ENCODE results near the gene ASIC3.
A peak's percentile ranks its signal among the peaks of the same experiment; 100 is the strongest.

ASIC3 gene

DNA sequence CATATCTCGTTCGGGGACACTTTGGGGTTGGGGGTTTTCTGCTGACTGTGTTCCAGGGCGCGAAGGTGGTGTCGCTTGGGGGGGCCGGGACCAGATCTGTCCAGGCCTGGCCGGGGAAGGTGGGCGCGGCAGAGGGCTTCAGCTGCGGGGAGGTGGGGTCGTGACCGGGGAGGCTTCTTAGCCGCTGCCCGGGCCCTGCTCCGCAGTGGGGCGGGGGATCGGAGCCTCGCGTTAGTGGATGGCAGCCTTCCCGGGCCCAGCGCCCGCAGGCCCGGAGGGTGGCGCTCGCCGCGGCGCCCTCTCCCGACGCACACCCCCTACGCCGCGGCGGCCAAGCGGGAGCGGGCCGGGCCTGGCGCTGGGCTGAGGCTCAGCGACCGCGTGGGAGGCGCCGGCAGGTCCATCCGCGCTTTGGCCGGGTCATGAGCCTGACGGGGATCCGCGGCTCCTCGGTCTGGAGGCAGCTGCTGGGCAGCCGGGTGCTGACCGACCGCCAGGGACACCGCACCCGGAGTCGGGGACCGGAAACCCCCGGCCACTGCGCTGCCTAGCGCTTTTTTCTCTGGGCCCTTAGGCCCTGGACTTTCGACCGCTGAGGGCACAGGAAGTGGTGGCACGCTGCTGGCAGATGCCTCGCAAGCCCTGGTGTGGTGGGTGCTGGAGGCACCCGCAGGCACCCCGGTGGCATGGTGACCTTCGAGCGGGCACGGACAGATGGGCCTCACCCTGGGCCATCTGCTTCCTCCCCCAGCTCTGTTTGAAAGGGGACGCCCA, 39.1 kb downstream of the ASIC3 start:
- no peak for TF ChIP-seq POLR2AphosphoS5 (IDR thresholded peaks at IDR 0.05; ENCODE audit: low read depth, low read length)
- no peak for TF ChIP-seq TAF1 (IDR thresholded peaks at IDR 0.05; ENCODE audit: borderline replicate concordance, low read depth, low read length)
- no peak; the same call in 1 of the 2 replicates for TF ChIP-seq POLR2A (IDR thresholded peaks at IDR 0.05; ENCODE audit: low read depth, low read length)
- FAIRE-seq = peak; percentile 38
- no peak for DNase-seq (ENCODE audit: insufficient read length)

DNA sequence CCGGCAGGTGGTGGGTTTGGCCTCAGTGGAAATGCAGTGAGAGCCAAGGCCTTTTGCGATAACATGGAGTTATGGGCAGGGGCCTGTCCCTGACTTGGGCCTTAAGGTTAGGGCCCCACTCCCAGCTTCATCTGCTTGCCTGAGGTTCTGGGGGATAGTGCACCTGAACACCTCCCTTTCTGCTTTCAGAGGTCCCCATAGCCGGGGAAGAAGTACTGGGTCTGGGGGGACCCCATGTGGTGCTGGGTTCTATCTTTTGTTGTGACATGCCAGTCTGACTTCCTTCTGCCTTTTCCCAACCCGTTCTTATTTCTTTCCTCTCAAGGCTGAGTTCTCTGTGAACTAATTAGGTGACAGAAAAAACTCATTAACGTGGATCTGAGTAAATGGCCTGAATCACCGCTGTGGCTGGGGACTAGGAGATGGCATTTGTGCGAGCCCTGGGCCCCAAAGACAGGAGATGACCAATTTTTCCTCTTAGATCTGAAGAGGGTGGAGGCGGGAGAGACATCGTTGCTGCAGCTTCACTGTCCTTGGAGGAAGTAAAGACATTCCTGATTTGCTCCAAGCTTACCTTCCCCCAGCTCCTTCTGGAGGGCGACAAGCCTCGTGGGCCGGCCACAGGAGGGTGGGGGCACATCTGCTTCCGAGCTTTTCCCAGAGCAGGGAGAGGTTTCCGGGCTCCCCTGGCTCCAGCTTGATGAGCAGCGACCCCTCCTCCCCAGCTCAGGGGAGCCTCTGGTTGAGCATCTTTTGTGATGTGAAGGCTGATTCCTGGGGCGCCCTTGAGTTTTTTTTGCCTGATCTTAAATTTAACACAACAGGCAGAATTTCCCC, 39.9 kb downstream of the ASIC3 start:
- DNase-seq (ENCODE audit: insufficient read length) (no peak), FAIRE-seq (no peak)
- TF ChIP-seq POLR2A (IDR thresholded peaks at IDR 0.05; ENCODE audit: low read depth, low read length) = no peak
- no peak for TF ChIP-seq POLR2AphosphoS5 (IDR thresholded peaks at IDR 0.05; ENCODE audit: low read depth, low read length)
- TF ChIP-seq TAF1 (IDR thresholded peaks at IDR 0.05; ENCODE audit: borderline replicate concordance, low read depth, low read length) = no peak

DNA sequence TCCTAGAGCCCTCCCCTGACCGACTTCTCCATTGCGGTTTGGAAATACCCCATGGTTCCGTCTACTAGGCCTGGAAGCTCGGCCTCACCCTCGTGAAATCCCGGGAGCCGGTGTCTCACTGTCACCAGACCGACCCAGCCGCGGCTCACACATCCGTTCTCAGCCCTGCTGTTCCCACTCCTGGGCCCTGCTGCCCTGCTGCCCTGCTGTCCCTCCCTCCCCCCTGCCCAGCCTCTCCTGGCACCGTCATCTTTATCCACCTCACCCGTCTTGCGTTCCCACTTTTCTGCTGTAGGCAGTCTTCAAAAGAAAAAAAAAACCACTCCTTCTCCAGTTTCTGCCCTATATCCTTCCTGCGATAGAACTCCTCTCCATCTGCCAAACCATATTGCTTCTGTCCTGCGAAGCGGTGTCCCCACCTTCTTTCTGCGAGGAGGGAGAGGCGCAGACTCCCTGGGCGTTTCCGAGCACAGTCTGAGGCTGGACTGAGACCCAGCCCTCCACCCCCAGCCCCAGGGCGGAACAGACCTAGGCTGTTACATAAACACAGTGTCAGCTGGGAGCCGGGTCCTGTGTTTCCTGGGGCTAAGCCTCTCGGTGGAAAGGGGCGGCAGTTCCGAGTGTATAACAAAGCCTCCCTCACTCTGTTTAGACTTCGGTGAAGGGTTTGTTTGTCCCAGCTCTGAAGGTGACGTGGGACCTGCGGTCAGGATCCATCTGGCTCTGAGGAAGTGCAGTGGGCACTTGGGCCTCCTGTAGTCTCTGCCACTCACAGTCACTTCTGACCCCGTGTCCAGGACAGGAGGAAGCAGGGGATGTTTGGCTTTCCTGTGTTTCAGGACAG, 40.7 kb downstream of the ASIC3 start:
- no peak for FAIRE-seq
- no peak for DNase-seq (ENCODE audit: insufficient read length)
- TF ChIP-seq POLR2AphosphoS5 (IDR thresholded peaks at IDR 0.05; ENCODE audit: low read depth, low read length) = no peak
- TF ChIP-seq POLR2A (IDR thresholded peaks at IDR 0.05; ENCODE audit: low read depth, low read length) = no peak
- TF ChIP-seq TAF1 (IDR thresholded peaks at IDR 0.05; ENCODE audit: borderline replicate concordance, low read depth, low read length) = no peak

DNA sequence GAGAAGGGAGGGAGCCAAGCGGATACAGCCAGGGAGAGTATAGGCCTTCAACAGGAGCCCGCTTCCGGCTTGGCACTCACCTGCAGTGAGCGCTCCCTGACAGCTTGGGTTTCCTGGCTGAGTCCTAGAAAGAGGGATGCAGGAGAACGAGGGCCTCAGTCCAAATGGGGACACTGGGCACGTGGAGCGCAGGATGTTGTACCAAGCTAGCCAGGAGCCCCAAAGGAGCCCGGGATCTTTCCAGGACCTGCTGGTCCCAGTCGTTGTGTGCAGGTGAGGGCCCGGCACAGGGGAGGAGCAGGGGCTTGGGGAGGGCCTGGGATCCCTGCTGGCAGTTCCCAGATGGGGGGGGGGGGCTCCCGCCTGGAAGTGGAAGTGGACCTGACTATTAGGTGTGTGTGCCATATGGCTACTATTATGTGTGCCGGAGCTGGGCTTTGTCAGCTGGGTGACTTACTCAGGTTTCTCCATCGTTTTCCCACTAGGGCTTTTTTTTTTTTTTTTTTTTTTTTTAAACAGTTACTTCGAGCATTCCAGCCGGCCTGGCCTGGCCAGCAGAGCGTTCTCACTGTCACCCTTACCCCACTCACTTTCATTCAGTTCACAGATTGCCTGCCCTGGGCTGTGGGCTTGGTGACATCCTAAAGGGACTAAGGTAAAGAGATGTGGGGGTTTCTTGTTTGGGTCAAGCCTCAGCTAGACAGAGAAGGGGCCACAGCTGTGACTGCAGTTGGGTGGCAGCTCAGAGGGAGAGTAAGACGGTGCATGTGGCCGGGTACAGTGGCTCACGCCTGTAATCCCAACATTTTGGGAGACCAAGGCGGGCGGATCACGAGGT, 41.8 kb downstream of the ASIC3 start:
- FAIRE-seq = no peak
- DNase-seq (ENCODE audit: insufficient read length) = no peak
- TF ChIP-seq POLR2A (IDR thresholded peaks at IDR 0.05; ENCODE audit: low read depth, low read length) (no peak), POLR2AphosphoS5 (IDR thresholded peaks at IDR 0.05; ENCODE audit: low read depth, low read length) (no peak), TAF1 (IDR thresholded peaks at IDR 0.05; ENCODE audit: borderline replicate concordance, low read depth, low read length) (no peak)

DNA sequence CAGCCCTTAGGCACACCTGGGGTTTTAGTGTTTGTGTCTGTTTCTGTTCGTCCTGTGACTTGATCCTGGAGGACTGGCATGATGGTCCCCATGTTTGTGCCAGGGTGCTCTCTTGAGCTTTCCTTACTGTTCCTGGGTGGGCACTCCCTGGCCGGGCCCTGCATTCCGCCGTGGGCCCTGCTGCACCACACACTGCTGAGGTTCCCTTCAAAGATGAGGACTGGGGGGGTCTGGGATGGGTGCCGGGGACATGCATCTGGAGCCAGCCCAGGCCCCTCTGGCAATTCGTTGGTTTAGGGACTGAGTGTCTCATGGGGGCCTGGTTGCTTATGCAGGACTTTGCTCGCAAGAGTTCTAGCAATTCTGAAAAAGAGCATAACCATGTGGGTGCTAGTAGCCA, 42.7 kb downstream of the ASIC3 start:
- TF ChIP-seq POLR2AphosphoS5 (IDR thresholded peaks at IDR 0.05; ENCODE audit: low read depth, low read length) = no peak
- no peak for TF ChIP-seq TAF1 (IDR thresholded peaks at IDR 0.05; ENCODE audit: borderline replicate concordance, low read depth, low read length)
- no peak for TF ChIP-seq POLR2A (IDR thresholded peaks at IDR 0.05; ENCODE audit: low read depth, low read length)
- FAIRE-seq (no peak), DNase-seq (ENCODE audit: insufficient read length) (no peak)

DNA sequence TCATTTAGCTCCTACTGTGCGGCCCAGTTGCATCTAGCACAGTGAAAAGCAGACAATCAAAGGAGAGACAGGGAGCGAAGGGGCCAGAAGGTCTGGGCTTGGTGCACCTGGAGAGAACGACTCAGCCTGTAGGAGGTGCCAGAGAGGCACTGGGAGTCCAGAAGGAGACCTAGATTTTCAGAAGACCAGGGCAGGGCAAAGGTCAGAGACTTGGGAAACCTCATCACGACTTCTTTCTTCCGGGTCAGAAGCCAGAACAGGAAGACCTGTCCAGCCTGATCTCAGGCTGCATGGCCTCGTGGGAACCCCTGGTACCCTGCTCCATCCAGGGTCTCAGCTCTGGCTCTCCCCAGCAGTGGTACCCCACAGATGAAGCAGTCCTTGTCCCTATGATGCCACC, 43.1 kb downstream of the ASIC3 start:
- FAIRE-seq (no peak), DNase-seq (ENCODE audit: insufficient read length) (no peak)
- TF ChIP-seq POLR2A (IDR thresholded peaks at IDR 0.05; ENCODE audit: low read depth, low read length) (no peak), TAF1 (IDR thresholded peaks at IDR 0.05; ENCODE audit: borderline replicate concordance, low read depth, low read length) (no peak), POLR2AphosphoS5 (IDR thresholded peaks at IDR 0.05; ENCODE audit: low read depth, low read length) (no peak)

DNA sequence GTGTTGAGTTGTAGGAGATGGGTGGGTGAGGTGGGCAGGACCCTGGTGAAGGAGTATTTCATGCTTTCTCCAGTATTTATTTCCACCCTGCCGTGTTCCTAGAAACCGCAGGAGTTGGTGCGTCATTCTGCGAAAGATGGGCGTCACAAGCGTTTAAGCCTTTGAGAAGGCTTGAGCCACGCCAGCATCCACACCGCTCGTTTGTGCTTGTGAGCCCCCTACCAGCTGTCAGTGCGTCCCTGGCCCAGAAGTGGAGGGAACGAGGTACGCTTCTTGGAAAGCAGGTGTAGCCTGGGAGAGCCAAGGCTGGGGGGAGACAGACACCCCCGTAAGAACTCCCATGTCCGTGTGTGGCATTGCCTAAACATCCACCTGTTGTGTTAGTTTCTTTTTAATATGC, 43.7 kb downstream of the ASIC3 start:
- TF ChIP-seq POLR2AphosphoS5 (IDR thresholded peaks at IDR 0.05; ENCODE audit: low read depth, low read length) (no peak), TAF1 (IDR thresholded peaks at IDR 0.05; ENCODE audit: borderline replicate concordance, low read depth, low read length) (no peak), POLR2A (IDR thresholded peaks at IDR 0.05; ENCODE audit: low read depth, low read length) (no peak)
- DNase-seq (ENCODE audit: insufficient read length) (no peak), FAIRE-seq (no peak)

DNA sequence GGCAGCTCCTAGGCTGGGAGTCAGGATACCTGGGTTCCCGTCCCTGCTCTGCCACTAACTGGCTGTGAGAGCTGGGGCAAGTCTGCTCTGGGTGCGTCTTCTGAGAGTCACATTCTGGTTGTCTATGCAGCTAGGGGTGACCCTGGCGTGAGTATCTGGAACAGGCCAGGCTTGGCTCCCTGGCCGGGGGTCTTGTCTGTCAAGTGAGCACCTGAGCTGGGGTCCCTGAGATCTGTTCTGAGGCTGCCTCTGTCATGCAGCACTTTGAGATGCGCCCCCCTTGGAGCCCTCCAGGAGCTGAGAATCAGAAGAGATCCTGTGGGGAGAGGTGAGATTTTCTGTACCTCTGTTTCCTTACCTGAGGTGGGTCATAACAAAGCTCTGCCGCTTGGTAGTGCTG, 45.4 kb downstream of the ASIC3 start:
- DNase-seq (ENCODE audit: insufficient read length) (no peak), FAIRE-seq (no peak)
- no peak for TF ChIP-seq POLR2AphosphoS5 (IDR thresholded peaks at IDR 0.05; ENCODE audit: low read depth, low read length)

DNA sequence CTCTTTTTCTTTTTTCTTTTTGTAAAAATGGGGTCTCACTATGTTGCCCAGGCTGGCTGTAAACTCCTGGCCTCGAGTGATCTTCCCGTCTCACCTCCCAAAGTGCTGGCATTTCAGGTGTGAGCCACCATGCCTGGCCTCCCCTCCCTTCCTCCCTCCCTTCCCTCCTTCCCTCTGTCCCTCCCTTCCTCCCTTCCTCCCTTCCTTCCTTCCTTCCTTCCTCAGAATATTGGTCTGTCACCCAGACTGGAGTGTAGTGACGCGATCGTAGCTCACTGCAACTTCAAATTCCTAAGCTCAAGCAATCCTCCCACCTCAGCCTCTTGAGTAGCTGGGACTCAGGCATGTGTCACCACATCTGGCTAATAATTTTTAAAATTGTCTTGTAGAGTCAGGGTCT, 46.3 kb downstream of the ASIC3 start:
- DNase-seq (ENCODE audit: insufficient read length) (no peak), FAIRE-seq (no peak)
- no peak for TF ChIP-seq POLR2A (IDR thresholded peaks at IDR 0.05; ENCODE audit: low read depth, low read length)
- no peak for TF ChIP-seq TAF1 (IDR thresholded peaks at IDR 0.05; ENCODE audit: borderline replicate concordance, low read depth, low read length)
- no peak for TF ChIP-seq POLR2AphosphoS5 (IDR thresholded peaks at IDR 0.05; ENCODE audit: low read depth, low read length)

DNA sequence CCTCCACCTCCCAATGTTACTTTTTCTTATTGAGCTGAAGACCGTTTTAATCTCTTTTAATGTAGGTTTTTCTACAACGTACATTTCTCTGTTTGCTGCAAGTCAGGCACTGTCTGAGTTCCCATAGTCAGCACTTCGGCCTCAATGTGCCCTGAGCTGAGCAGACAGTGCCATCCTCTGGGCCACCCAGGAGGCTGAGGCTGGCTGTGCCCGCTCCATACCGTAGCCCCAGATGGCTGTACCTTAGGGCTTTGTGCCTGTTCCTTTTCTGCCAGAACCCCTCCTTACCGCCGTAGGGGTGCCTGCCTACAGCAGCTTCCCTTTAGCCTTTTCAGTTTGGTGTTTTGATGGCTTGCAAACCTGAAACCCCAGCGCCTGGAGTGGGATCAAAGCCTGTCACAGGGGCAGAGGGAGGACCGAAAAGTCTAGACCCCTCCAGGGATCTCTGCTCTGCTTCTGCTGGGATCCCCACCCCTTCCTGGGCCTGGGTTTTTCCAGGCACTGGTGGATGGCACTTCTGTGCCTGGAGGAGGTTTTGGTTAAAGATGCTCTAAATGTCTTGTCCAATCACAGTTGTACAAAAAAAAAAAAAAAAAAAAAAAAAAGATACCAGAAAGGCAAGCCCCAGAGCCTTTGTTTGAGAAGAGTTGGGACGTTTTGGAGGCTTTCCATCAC, 46.9 kb downstream of the ASIC3 start:
- TF ChIP-seq POLR2AphosphoS5 (IDR thresholded peaks at IDR 0.05; ENCODE audit: low read depth, low read length) = no peak
- no peak for TF ChIP-seq TAF1 (IDR thresholded peaks at IDR 0.05; ENCODE audit: borderline replicate concordance, low read depth, low read length)
- TF ChIP-seq POLR2A (IDR thresholded peaks at IDR 0.05; ENCODE audit: low read depth, low read length) = no peak
- DNase-seq (ENCODE audit: insufficient read length) (no peak), FAIRE-seq (no peak)

All from GM12892 (cell line).